A204.1 (cell line): ENCODE results near the gene RMND5A.
"Not testable (repeated sequence)": the region's sequence is repeated elsewhere in the genome, so short reads cannot be mapped to it uniquely, and the experiment has no call there.

Experiments used
- FAIRE-seq: peaks from 2 replicates; lab custom pipeline; 2012; peaks lifted over from hg19 to GRCh38; lab: Jason Lieb, UNC

Gene RMND5A, protein sequence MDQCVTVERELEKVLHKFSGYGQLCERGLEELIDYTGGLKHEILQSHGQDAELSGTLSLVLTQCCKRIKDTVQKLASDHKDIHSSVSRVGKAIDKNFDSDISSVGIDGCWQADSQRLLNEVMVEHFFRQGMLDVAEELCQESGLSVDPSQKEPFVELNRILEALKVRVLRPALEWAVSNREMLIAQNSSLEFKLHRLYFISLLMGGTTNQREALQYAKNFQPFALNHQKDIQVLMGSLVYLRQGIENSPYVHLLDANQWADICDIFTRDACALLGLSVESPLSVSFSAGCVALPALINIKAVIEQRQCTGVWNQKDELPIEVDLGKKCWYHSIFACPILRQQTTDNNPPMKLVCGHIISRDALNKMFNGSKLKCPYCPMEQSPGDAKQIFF

DNA sequence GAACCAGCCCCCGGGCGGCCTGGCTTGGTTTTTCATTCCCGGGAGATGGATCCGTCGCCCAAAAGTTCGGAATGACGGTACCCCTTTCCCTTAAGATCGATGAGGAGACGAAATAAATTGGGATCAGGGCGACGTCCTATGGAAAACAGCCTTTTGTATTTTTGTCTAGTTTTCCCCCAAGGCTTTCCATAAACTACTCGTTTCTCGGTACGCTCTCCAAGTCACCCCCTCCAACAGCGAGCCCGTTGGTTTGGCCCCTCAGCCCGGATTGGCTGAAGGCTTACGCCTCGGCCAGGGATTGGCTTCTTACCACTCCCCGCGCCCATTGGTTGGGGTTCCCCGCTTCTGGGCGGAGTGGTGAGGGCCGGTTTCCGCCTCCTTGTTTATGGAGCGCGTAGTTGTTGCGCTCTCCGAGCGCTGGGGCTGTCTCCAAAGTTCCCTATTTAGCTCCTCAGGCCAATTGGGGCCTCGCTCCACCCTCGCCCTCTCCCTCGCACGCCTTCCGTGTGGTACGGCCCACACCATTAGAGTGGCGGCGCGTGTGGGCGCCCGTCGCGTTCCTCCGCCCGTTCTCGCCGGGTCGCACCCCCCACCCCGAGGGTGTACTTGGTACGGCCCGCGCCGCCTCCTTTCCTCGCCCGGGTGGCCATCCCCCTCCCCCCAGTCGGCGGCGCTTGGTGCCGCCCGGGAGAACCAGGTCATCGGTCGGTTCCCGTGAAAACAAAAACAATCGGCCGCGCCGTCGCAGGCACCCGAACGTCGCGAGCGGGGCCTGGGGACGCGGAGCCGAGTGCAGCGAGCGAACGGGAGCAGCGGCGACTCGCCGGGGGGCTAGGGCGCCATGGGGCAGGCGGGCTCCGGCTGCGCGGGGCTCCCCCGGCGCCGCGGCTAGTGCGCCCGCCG, at the start of gene RMND5A:
Gene RMND5A (plus strand): TSS at position 655 of the 903 bp plus-strand sequence. CDS start 377 bp downstream, outside the sequence.
- FAIRE-seq = peak; percentile 95

- no peak for FAIRE-seq
These were observed 48.6 kb upstream of the RMND5A start for GRCh38 chr2:86671337-86671981.

DNA sequence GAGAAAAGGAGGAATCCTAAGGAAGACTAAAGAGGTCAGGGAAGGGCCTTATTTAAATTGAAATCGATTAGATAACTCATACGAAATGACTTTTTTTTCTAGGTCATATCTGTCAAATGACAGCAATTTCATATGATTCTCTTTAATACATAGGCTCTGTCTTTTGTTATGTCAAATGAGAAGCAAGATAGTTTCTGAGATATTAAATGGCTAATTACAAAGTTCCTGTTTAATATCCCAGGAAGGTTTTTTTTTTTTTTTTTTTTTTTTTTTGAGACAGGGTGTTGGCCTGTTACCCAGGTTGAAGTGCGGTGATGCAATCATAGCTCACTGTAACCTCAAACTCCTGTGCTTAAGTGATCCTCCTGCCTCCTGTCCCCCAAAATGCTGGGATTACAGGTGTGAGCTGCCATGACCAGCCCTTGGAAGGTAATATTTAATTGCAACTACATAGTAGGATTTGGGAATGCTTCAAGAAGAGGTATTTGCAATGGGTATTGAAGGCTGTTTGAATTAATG, 48.0 kb upstream of the RMND5A start:
- no peak for FAIRE-seq

GRCh38 chr2:86673011-86673410, 47.1 kb upstream of the RMND5A start:
- FAIRE-seq = no peak

DNA sequence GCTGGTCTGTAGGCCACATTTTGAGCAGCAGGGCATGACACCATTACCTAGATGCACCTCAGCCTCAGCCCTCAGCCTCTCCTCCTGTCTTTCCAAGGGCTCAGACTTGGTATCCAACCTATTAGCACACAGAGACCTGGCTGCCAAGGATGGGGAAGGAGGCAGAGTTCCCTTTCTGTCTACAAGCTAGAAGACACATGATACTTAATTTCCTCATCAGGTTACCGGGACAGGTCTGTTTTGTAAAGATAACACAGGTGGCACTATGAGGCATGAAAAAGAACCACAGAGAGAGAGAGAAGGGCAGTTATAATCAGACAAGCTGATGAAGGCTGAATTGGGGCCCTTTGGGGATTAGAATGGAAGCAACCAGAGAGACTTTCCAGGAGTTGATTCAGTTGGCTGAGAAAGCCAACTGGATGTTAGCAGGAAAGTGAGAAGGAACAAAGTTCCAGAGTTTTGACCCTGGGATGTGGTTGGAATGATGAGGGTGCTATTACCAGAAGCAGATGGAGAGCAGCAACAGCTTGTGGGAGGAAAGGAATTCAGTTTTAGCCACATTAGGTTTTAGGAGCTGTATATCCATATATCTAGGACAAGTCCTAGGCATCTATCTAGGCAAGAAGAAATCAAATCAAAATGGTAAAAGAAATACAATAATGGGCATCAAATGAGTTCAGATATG, 46.0 kb upstream of the RMND5A start:
- FAIRE-seq = no peak

DNA sequence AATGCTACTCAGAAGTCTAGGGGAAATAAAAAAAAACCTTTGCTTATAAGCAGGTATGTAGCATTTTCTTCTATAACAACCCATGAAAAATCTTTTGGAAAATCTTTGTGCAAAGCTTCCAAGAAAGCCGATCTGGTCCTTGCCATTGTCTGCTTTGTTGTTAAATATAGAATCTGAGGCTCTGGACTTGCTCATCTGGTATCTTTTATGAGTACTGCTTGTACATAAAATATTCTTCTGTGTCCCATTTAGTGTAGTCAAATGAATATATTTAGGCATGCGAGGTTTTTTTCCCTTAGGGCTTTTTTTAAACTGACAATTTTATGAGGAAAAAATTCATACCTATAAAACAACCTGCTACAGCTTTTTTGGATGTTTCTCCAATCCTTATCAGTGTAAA, 45.0 kb upstream of the RMND5A start:
- no peak for FAIRE-seq

- FAIRE-seq = no peak
These were observed 44.5 kb upstream of the RMND5A start for GRCh38 chr2:86675511-86676015.

DNA sequence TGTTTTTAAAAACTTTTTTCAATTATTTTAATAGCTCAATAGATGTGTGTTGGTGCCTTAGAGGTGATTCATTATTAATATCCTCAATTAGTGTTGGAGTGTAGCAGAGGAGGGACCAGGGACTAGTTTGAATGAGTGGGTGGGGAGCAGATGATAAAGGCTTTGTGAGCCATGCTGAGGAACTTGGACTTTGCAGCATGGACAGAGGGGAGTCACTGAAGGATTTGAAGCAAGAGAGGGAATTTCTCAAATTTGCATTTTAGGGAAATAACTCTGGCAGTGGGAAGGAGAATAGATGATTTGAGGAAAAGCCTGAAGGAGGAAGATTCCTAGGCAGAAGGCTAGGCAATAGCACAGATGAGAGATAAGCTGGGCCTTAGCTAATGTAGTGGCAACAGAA, 42.3 kb upstream of the RMND5A start:
- no peak for FAIRE-seq

DNA sequence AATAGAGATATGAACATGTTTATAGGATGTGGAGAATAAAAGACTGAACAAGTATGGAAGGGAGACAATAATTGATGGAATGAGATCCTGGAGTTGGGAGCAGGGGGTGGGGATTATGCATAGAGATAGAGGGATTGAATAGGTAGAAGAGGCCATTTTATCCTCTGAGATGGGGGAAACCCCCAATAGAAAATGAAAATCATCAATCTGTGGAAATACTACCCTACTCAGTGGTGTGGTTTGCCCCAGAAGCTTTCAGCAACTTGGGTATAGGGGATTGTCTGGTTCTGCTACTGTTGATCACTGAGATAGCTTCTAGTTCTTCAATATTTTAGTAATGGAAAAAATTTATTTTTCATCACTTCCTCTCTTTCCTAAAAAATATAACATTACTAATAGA, 41.1 kb upstream of the RMND5A start:
- no peak for FAIRE-seq

GRCh38 chr2:86685351-86685750, 34.7 kb upstream of the RMND5A start:
- no peak for FAIRE-seq

DNA sequence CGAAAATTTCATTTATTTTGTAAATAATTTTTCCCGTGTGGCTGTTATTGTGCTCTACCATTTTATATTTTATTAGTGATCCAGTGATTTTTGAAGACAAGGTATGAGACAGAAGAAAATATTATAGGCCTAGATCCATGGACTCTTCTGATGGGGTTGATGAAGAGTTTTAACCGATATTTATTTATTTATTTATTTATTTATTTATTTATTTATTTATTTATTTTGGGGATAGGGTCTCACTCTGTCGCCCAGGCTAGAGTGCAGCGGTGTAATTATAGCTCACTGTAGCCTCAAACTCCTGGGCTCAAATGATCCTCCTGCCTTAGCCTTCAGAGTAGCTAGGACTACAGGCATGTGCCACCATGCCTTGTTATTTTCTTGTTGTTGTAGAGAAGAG, 33.6 kb upstream of the RMND5A start:
- FAIRE-seq = no peak

DNA sequence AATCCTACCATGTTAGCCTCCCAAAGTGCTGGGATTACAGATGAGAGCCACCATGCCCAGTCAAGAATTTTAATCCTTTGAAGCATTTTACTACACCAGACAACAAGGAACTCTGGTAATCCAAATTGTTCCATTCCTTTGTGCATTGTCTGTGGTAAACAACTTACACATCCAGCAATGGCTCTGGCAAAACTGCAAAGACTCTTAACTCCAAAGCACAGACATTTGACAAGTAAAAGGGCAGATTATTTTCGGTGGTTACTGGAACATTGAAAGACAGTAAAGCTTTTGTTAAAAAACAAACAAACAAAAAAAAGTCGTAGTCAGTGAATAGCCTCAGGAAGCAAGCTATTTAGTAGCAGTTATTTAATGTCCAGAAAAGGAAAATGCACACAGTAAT, 33.2 kb upstream of the RMND5A start:
- no peak for FAIRE-seq

- no peak for FAIRE-seq
These were observed 24.9 kb upstream of the RMND5A start for GRCh38 chr2:86695053-86695691.

GRCh38 chr2:86697551-86698104, 22.5 kb upstream of the RMND5A start:
- no peak for FAIRE-seq

- no peak for FAIRE-seq
These were observed 19.4 kb upstream of the RMND5A start for GRCh38 chr2:86700690-86701089.

DNA sequence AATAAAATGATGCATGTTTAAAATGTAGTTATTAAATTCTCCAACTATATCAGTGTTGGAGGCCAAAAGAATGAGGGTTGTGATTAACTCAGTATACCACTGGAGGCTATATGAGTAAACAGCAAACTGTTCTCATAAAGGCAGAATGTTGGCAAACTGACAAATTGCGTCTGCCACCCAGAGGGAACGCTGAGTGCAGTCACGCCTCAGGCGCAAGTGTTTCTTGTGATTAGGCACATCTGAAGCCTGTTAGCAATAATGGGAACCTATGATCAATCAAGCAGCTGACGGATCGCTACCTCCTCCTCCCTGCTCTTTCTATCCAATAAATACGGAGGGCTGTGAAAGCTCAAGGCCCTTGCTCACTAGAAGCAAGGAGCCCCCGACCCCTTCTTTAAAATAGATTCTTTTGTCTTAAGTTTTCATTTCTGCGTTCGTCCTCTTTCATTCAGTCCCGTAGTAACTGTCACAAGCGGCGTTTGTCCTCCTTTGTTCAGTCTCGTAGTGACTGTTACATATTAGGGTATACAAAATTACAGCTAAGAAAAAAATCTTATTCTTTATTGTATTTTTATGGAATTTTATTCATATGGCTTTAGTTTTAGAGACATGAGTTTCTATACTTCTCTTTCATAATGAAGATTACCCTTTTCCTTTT, 16.3 kb upstream of the RMND5A start:
- no peak for FAIRE-seq

DNA sequence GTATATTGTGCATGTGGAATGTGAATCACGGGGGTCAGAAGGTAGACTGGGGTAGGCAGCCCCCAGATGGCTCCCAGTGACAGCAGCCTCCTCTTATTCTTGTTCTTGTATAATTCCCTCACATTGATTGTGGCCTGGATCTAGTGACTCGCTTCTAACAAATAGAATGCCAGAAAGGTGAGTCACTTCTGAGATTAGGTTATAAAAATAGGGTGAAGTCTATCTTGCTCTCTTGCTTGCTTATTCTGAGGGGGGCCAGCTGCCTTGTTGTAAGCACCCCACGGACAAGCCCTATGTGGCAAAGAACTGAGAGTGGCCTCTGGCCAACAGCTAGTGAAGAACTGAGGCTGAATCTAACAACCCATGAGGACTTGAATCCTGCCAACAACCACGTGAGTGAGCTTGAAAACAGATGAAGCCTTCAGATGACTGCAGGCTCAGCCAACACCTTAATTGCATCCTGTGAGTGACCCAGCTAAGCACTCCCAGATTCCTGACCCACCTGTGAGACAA, 15.6 kb upstream of the RMND5A start:
- no peak for FAIRE-seq

- FAIRE-seq = no peak
These were observed 13.9 kb upstream of the RMND5A start for GRCh38 chr2:86706220-86706619.

DNA sequence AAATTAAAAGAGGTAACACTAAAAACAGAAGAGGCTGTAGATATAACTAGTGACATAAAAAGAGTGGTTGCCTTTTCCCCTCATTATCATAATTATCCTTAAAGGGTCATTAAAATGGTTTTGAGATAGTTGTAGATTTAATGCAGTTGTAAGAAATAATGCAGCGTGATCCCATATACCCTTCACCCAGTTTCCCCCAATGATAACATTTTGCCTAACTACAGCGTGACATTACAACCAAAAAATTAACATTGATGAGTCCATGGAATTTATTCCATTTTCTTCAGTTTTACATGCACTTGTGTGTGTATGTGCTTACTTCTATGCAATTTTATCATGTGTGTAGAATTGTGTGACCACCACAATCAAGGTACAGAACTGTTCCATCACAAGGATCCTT, 13.2 kb upstream of the RMND5A start:
- no peak for FAIRE-seq

DNA sequence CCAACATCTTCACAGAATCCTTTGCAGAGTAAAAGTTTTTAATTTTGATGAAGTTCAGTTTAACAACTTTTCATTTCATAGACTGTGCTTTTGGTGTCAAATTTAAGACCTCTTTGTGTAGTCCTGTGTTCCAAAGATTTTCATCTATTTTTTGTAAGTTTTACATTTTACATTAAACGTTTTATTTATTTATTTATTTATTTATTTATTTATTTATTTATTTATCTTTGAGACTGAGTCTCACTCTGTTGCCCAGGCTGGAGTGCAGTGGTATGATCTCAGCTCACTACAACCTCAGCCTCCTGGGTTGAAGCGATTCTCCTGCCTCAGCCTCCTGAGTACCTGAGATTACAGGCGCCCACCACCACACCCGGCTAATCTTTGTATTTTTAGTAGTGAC, 12.0 kb upstream of the RMND5A start:
- FAIRE-seq = not testable (repeated sequence)
